ENCODE measurements around the gene MAX. TPM values are rescaled to one million over a fixed set of nuclear protein-coding genes. Genes with fewer than 3 reads are reported as not detected.

Gene MAX
- total and polyA plus RNA-seq, 2 of the 8 experiments (the other 6 are each of a cell fraction or from before 2014, with no cell fraction given), result 36.9 to 65.1 TPM

DNA sequence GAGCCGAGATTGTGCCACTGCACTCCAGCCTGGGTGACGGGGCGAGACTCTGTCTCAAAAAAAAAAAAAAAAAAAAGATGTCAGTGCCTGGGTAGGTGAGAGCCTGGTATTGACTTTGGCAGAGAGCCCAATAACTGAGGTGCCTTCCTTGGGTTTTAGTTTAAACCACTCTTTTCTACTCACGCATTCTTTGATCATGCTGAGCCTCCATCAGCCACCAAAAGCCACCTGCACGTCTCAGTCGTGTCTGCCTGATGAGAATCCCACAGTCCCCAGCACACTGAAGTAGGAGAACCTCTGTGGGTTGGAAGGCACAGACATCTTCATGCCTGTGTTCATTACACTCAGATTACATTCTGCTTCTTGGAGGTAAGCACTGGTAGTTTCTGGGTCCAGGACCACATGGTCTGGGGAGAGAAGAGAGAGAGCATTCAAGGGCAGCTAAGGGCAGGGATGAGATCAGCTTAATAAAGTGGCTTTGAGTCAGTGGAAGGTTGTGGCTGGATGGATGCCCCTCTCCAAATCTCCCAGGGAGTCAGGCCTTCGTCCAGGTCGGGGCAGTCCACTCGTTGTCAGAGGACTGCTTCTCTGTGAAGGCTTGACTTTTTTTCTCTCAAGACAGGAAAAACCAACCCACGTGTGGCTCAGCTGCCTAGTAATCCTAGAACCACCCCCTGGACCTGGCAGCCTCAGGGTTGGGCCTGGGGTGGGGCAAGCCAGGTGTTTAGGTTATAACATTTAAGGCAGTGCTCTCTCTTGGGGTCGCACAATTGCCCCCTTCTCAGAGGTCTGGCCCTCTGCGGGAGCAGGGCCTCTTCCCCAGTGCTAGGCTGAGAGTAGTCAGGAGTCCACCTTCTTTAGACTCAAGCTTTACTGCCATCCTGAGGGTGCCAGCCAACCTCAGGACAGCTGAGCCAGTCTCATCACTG lies 32.6 kb upstream of the MAX start (continued):
- TF ChIP-seq SP1 (IDR thresholded peaks at IDR 0.05; ENCODE audit: low read depth, low read length) (no peak), CBX5 (IDR thresholded peaks at IDR 0.05; ENCODE audit: low read depth, low read length) (no peak), CEBPB (IDR thresholded peaks at IDR 0.05; ENCODE audit: low read depth, low read length) (no peak), SRF (IDR thresholded peaks at IDR 0.05; ENCODE audit: low read depth, low read length) (no peak), RFX5 (IDR thresholded peaks at IDR 0.05; ENCODE audit: borderline replicate concordance, low read depth, low read length) (no peak)
- TF ChIP-seq, protein P1, sequence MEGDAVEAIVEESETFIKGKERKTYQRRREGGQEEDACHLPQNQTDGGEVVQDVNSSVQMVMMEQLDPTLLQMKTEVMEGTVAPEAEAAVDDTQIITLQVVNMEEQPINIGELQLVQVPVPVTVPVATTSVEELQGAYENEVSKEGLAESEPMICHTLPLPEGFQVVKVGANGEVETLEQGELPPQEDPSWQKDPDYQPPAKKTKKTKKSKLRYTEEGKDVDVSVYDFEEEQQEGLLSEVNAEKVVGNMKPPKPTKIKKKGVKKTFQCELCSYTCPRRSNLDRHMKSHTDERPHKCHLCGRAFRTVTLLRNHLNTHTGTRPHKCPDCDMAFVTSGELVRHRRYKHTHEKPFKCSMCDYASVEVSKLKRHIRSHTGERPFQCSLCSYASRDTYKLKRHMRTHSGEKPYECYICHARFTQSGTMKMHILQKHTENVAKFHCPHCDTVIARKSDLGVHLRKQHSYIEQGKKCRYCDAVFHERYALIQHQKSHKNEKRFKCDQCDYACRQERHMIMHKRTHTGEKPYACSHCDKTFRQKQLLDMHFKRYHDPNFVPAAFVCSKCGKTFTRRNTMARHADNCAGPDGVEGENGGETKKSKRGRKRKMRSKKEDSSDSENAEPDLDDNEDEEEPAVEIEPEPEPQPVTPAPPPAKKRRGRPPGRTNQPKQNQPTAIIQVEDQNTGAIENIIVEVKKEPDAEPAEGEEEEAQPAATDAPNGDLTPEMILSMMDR (IDR thresholded peaks at IDR 0.05; ENCODE audit: control extremely low read depth in 1 of 3, insufficient read depth in 1 of 3, low read depth in 1 of 3, low read length in 3 of 3), result no peak
